GM12878 (cell line): ENCODE data around the gene AFAP1L2. TPM values are rescaled to one million over a fixed set of nuclear protein-coding genes. Genes with fewer than 3 reads are reported as not detected.

Source experiments
- ATAC-seq: fragments of 200-7000 bp; cut with Tn5 transposase; 3 replicates; pipeline ENCODE4 v1.9.1; 2020; ENCODE audit warnings: mild to moderate bottlenecking, moderate library complexity
- BruUV-seq: library from RNA; stranded (reverse); fragments of 400-500 nt; replicated peaks from 2 replicates; lab custom pipeline; 2021; lab: Mats Ljungman, UMichigan
- CTCF ChIA-PET: fragments of 300-600 bp; sonication (Branson Sonifier 250); formaldehyde crosslinking; extraction: SDS; loops from one replicate; lab custom pipeline; 2021; ENCODE audit warnings: inconsistent platforms; lab: Yijun Ruan, JAX
- POLR2A ChIA-PET: fragments of 350-600 bp; formaldehyde crosslinking; extraction: SDS; loops from one replicate; lab custom pipeline; 2021; ENCODE audit warnings: inconsistent platforms; lab: Charles Lee
- RAD21 ChIA-PET: fragments of 300-600 bp; sonication (Branson Sonifier 250); formaldehyde crosslinking; loops from one replicate; lab custom pipeline; 2023; ENCODE audit warnings: antibody characterized with exemption; ENCODE audit not compliant: unreplicated experiment; lab: Charles Lee
- SMC1A ChIA-PET: fragments of 300-600 bp; sonication (Branson Sonifier 250); formaldehyde crosslinking; loops from one replicate; lab custom pipeline; 2023; ENCODE audit not compliant: unreplicated experiment, uncharacterized antibody; lab: Charles Lee
- DNase-seq: peaks from one replicate; pipeline ENCODE4 v3.0.0-alpha.2; 2011; ENCODE audit warnings: low read depth, low spot score
- FAIRE-seq: peaks from 3 replicates; lab custom pipeline; 2011; peaks lifted over from hg19 to GRCh38; lab: Jason Lieb, UNC
- H2AFZ ChIP-seq: 2 replicates; pipeline ENCODE4 v1.6.0; 2011; ENCODE audit warnings: low read depth, low read length, control low read depth; ENCODE audit not compliant: control insufficient read depth
- H3K27ac ChIP-seq: 2 replicates; pipeline ENCODE4 v1.5.1; 2011; ENCODE audit warnings: control low read depth; ENCODE audit not compliant: control insufficient read depth, insufficient read depth
- H3K27me3 ChIP-seq, 2 experiments: replicated peaks in 1 of 2; 2 replicates each; pipeline versions ENCODE4 v1.6.0 to v1.6.1; 2011; ENCODE audit warnings: low read length in 1 of 2; ENCODE audit not compliant: control insufficient read depth in 2 of 2, insufficient read depth in 2 of 2
- H3K36me3 ChIP-seq, 2 experiments: 2 replicates each; pipeline ENCODE4 v1.5.1; 2011; ENCODE audit warnings: low read length in 1 of 2; ENCODE audit not compliant: control insufficient read depth in 2 of 2, insufficient read depth in 2 of 2
- H3K4me1 ChIP-seq: 2 replicates; pipeline ENCODE4 v1.6.1; 2011; ENCODE audit warnings: mild to moderate bottlenecking, low read length, moderate library complexity, mixed read lengths; ENCODE audit not compliant: control insufficient read depth, insufficient read depth
- H3K4me2 ChIP-seq: 2 replicates; pipeline ENCODE4 v1.6.0; 2011; ENCODE audit warnings: control low read depth; ENCODE audit not compliant: control insufficient read depth, insufficient read depth
- H3K4me3 ChIP-seq: fragments of 200-600 bp; sonication (generic); 2 replicates; pipeline ENCODE4 v1.5.1; 2016
- H3K79me2 ChIP-seq: 2 replicates; pipeline ENCODE4 v1.6.0; 2011; ENCODE audit warnings: low read length; ENCODE audit not compliant: control insufficient read depth, insufficient read depth
- H3K9ac ChIP-seq: 2 replicates; pipeline ENCODE4 v1.8.0; 2011; ENCODE audit warnings: low read length, control low read depth, mixed read lengths; ENCODE audit not compliant: control insufficient read depth, insufficient read depth
- H3K9me3 ChIP-seq: replicated peaks from 3 replicates; pipeline ENCODE4 v1.5.1; 2011; ENCODE audit warnings: mild to moderate bottlenecking, low read length; ENCODE audit not compliant: control insufficient read depth, insufficient read depth
- H4K20me1 ChIP-seq: 2 replicates; pipeline ENCODE4 v1.6.0; 2011; ENCODE audit not compliant: control insufficient read depth, insufficient read depth
- BACH1 ChIP-seq: fragments of 450-650 bp; IDR thresholded peaks from 2 replicates; pipeline ENCODE4 v1.6.1; 2017; ENCODE audit warnings: mild to moderate bottlenecking, borderline replicate concordance
- BCL11A ChIP-seq: IDR thresholded peaks from 2 replicates; pipeline ENCODE4 v1.6.1; 2011; ENCODE audit warnings: low read depth, low read length
- BRCA1 ChIP-seq: IDR thresholded peaks from 2 replicates; pipeline ENCODE4 v1.6.1; 2011; ENCODE audit warnings: low read depth, low read length, improper control_type of control experiment
- CEBPB ChIP-seq, 2 experiments: fragments of 150-350 bp in 1 of 2; IDR thresholded peaks; 2 replicates each; pipeline ENCODE4 v1.6.1; 2012 to 2014; ENCODE audit warnings: low read depth in 2 of 2, low read length in 2 of 2, borderline replicate concordance in 1 of 2, inconsistent platforms in 1 of 2
- CHD4 ChIP-seq: fragments of 200-600 bp; sonication (generic); IDR thresholded peaks from 2 replicates; pipeline ENCODE4 v1.6.1; 2016; ENCODE audit warnings: mild to moderate bottlenecking
- HSF1 ChIP-seq: fragments of 150-350 bp; IDR thresholded peaks from 2 replicates; pipeline ENCODE4 v1.6.1; 2014; ENCODE audit warnings: mild to moderate bottlenecking, low read depth, low read length
- MTA2 ChIP-seq: fragments of 450-650 bp; IDR thresholded peaks from 2 replicates; pipeline ENCODE4 v1.6.1; 2016; ENCODE audit warnings: low read depth, mild to moderate bottlenecking, moderate library complexity
- MTA3 ChIP-seq: IDR thresholded peaks from 2 replicates; pipeline ENCODE4 v1.6.1; 2012; ENCODE audit warnings: low read length, inconsistent platforms, borderline replicate concordance
- NBN ChIP-seq: fragments of 450-650 bp; IDR thresholded peaks from 2 replicates; pipeline ENCODE4 v1.6.1; 2016
- NR2F1 ChIP-seq: fragments of 450-650 bp; conservative IDR thresholded peaks from 2 replicates; pipeline ENCODE4 v1.6.1; 2017; ENCODE audit warnings: mild to moderate bottlenecking
- RBBP5 ChIP-seq: fragments of 200-600 bp; sonication (generic); conservative IDR thresholded peaks from 2 replicates; pipeline ENCODE4 v1.6.1; 2016
- RELA ChIP-seq: fragments of 450-650 bp; IDR thresholded peaks from 2 replicates; pipeline ENCODE4 v1.8.0; 2014; ENCODE audit warnings: borderline replicate concordance; ENCODE audit not compliant: partially characterized antibody
- SREBF1 ChIP-seq: IDR thresholded peaks from 2 replicates; pipeline ENCODE4 v1.6.1; 2012; ENCODE audit warnings: mild to moderate bottlenecking, low read length
- SUPT20H ChIP-seq: IDR thresholded peaks from 2 replicates; pipeline ENCODE4 v1.6.1; 2011; ENCODE audit warnings: low read depth, mild to moderate bottlenecking, low read length, moderate library complexity, borderline replicate concordance; ENCODE audit not compliant: control insufficient read depth
- TCF12 ChIP-seq: IDR thresholded peaks from 2 replicates; pipeline ENCODE4 v1.6.1; 2011; ENCODE audit warnings: low read depth, mild to moderate bottlenecking, low read length
- ZNF217 ChIP-seq: fragments of 450-650 bp; IDR thresholded peaks from 2 replicates; pipeline ENCODE4 v1.6.1; 2017; ENCODE audit warnings: antibody characterized with exemption, mild to moderate bottlenecking
- WGBS: methylation state at CpG from one replicate; pipeline ENCODE4 v1.1.6; 2016; ENCODE audit warnings: low lambda C conversion rate; ENCODE audit not compliant: insufficient replicate concordance, insufficient coverage; ENCODE audit errors: missing lambda C conversion rate; 5-methylcytosine and 5-hydroxymethylcytosine counted together
- in situ Hi-C: fragments of 300-500 bp; cut with MboI; formaldehyde crosslinking; loops from 9 replicates; pipeline ENCODE4 v1.14.3; 2018; ENCODE audit warnings: mixed read lengths
- intact Hi-C: fragments of 100-400 bp; cut with micrococcal nuclease; formaldehyde crosslinking; loops from one replicate; pipeline ENCODE4 v1.14.2; 2022; ENCODE audit not compliant: unreplicated experiment
- polyA plus RNA-seq, 11 experiments: library from polyadenylated mRNA; depleted of rRNA in 4 of 11; unstranded in 6 of 11; stranded (reverse) in 5 of 11; fragments of >200 nt; fragmentation: Nextera tagmentation in 4 of 11; fragmentation: Illumina TruSeq in 1 of 11; extraction: Ambion mirVana in 4 of 11; extraction: Trizol in 1 of 11; gene quantifications; 1 replicate in 1 of 11; 2 replicates in 10 of 11; pipeline versions ENCODE4 v1.2.1 to v1.2.3, GENCODE V29; 2011 to 2016; ENCODE audit warnings: inconsistent platforms in 2 of 11, missing spikeins in 2 of 11, low read depth in 1 of 11
- total RNA-seq, 4 experiments: library from RNA; depleted of rRNA in 3 of 4; stranded (reverse); fragments of >200 nt in 3 of 4; fragmentation: Illumina TruSeq in 1 of 4; extraction: Trizol in 1 of 4; gene quantifications; 2 replicates each; pipeline versions ENCODE4 v1.2.1 to v1.2.3, GENCODE V29; 2013 to 2021

Gene AFAP1L2
- total and polyA plus RNA-seq, 10 of the 15 experiments (the other 5 are each of a cell fraction or from before 2014, with no cell fraction given) = 0.03 to 4.0 (median 0.34) TPM

GRCh38 chr10:114389426-114389825 is 14.9 kb downstream of the AFAP1L2 start:
- H3K4me1 ChIP-seq = peaks cover 28% of the 10 kb centered on the region
- no peak overlapping the region for H3K9ac ChIP-seq
- H3K4me2 ChIP-seq = no peak overlapping the region
- no peaks in the 10 kb centered on the region for H3K36me3 ChIP-seq
- ChIA-PET SMC1A (interaction anchor here (0.9 to 3.5 kb wide), 7 partner anchors 8 to 86 kb away, joined by 3 to 26 read pairs (median 7); no protein-coding TSS in a partner anchor), POLR2A (no interaction called here), RAD21 (interaction anchor here (1.0 to 4.2 kb wide), 4 partner anchors 9 to 85 kb away, joined by 3 to 27 read pairs (median 10); no protein-coding TSS in a partner anchor), CTCF (interaction anchor here (0.9 to 5.1 kb wide), 4 partner anchors 11 to 86 kb away, joined by 3 to 23 read pairs (median 4); no protein-coding TSS in a partner anchor)
- 23% methylated on average over 5 of the region's 5 CpGs for WGBS
- H2AFZ ChIP-seq = no peak overlapping the region
- TF ChIP-seq BACH1 (no peak), NBN (no peak), SUPT20H (no peak), TCF12 (no peak), ZNF217 (no peak), BCL11A (no peak), CEBPB (IDR thresholded peaks at IDR 0.05; ENCODE audit: borderline replicate concordance in 1 of 2, low read depth in 2 of 2, low read length in 2 of 2) (no peak), BRCA1 (no peak), MTA2 (no peak), RELA (no peak), CHD4 (no peak), SREBF1 (no peak), MTA3 (no peak), NR2F1 (no peak), HSF1 (no peak), RBBP5 (no peak)
- intact Hi-C loops = no loop called here
- in situ Hi-C loops = no loop called here
- peaks cover 14% of the 10 kb centered on the region; the same call in 2 of the 3 replicates for H3K9me3 ChIP-seq
- H3K4me3 ChIP-seq = no peak overlapping the region
- ATAC-seq = peak; percentile 15; the same call in 2 of the 3 replicates
- H3K79me2 ChIP-seq = no peaks in the 10 kb centered on the region
- no TSS peak for BruUV-seq
- H4K20me1 ChIP-seq = no peaks in the 10 kb centered on the region
- FAIRE-seq = no peak
- no peak for DNase-seq
- no peaks in the 10 kb centered on the region for H3K27me3 ChIP-seq
- no peak overlapping the region; the same call in 1 of the 2 replicates for H3K27ac ChIP-seq
